ENCODE results near the gene CACNA2D4. TPM values are rescaled to one million over a fixed set of nuclear protein-coding genes. Genes with fewer than 3 reads are reported as not detected.

The CACNA2D4 gene
- total RNA-seq, 1 donor = 0.72 TPM

DNA sequence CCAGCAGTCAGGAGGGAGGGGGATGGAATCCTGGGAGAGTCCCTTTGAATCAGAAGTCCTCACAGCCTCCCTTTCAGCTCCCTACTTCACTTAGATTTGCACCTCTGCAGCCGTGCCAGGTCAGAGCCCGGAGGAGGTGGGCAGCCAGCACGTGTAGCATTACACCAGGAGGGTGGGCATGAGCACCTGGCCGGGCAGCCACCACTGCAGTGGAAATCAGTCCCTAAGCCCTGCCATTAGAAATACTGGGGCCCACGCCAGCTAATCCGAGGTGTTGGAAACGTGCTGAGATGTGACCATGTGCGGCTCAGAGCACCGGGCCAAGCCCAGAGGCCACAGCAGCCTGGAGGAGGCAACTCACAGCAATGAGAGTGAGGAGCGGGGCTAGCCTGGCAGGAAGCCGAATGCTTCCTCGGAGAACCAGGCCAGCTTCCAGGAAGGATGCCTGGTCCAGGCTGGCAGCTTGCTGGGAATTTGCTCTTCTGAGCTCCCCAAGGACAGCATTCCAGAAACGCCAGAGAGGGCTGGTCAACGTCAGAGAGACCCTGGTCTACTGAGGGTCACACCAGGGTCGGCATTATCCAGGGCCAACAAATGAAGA is 9.4 kb upstream of the CACNA2D4 start:
- no peaks in the 10 kb centered on the region for H3K79me2 ChIP-seq (ENCODE audit: insufficient read depth, low read length)
- H3K4me3 ChIP-seq (ENCODE audit: insufficient read depth, low read length) = no peak overlapping the region
- no peak overlapping the region for H2AFZ ChIP-seq (ENCODE audit: low read length)
- H4K20me1 ChIP-seq (ENCODE audit: insufficient read depth, low read length) = no peaks in the 10 kb centered on the region
- peaks cover 9% of the 10 kb centered on the region for H3K4me1 ChIP-seq (ENCODE audit: insufficient read depth, low read length)
- no peaks in the 10 kb centered on the region for H3K36me3 ChIP-seq (ENCODE audit: insufficient read depth, low read length)
- no peak for TF ChIP-seq CTCF (IDR thresholded peaks at IDR 0.05; ENCODE audit: extremely low read depth, low read depth, low read length)
- peaks cover 61% of the 10 kb centered on the region for H3K27me3 ChIP-seq (ENCODE audit: insufficient read depth, low read length)
- peak; percentile 86 for DNase-seq (ENCODE audit: insufficient read length, low spot score, missing footprints)
- H3K9me3 ChIP-seq (ENCODE audit: low read depth, low read length) = no peaks in the 10 kb centered on the region
- no peak overlapping the region for H3K27ac ChIP-seq (ENCODE audit: low read depth, low read length)
- H3K4me2 ChIP-seq (ENCODE audit: insufficient read depth, low read length) = no peak overlapping the region

DNA sequence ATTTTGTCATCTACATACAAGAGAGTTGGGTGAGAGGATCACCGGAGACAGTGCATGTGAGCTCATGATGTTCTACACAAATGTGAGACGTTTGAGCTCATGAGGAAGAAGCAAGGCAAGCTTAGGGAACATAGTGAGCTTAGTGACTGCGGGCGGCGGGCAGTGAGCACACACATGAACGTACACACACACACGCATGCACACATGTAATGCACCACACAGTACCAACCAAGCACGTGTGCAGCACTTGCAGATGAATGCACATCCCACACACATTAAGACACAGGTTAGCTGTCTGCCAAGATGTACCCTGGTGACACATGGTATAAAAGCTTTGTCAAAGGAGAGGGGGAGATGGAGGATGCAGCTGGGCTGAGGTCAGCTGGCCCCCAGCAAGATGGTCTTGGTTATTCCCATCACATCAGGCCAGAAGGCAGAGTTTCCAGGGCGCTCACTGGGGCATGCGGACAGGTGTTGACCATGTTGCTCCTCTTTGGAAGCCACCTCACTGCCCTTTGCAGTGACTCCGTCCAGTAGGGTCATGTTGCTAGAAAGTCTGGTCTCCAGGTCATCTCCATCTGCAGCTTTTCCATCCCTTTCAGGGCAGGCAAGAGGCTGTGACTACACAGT is 8.7 kb upstream of the CACNA2D4 start:
- no peaks in the 10 kb centered on the region for H4K20me1 ChIP-seq (ENCODE audit: insufficient read depth, low read length)
- no peak overlapping the region for H3K4me2 ChIP-seq (ENCODE audit: insufficient read depth, low read length)
- H3K4me1 ChIP-seq (ENCODE audit: insufficient read depth, low read length) = peaks cover 5% of the 10 kb centered on the region
- peak; percentile 36 for DNase-seq (ENCODE audit: insufficient read length, low spot score, missing footprints)
- no peaks in the 10 kb centered on the region for H3K9me3 ChIP-seq (ENCODE audit: low read depth, low read length)
- H3K36me3 ChIP-seq (ENCODE audit: insufficient read depth, low read length) = no peaks in the 10 kb centered on the region
- no peak overlapping the region for H3K27ac ChIP-seq (ENCODE audit: low read depth, low read length)
- no peak overlapping the region for H3K4me3 ChIP-seq (ENCODE audit: insufficient read depth, low read length)
- H2AFZ ChIP-seq (ENCODE audit: low read length) = no peak overlapping the region
- no peak for TF ChIP-seq CTCF (IDR thresholded peaks at IDR 0.05; ENCODE audit: extremely low read depth, low read depth, low read length)
- no peaks in the 10 kb centered on the region for H3K79me2 ChIP-seq (ENCODE audit: insufficient read depth, low read length)
- peaks cover 68% of the 10 kb centered on the region for H3K27me3 ChIP-seq (ENCODE audit: insufficient read depth, low read length)

DNA sequence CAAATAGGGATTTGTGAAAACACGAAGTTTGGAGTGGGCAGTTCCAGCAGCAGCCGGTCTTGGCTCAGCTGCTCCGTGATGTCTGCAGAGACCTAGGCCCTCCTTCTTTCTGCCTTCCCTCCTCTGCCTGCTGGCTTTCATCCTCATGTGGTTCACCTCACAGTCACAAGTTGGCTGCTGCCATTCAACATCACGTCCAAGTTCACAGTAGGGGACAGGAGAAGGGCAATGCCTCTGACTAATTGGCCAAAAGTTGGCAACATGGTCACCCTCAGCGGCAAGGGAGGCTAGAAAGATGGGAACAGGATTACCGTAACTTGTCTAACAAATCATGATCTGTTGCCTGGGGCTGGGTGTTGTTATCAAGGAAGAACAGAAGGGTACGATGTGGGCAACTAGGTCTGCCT is 7.8 kb upstream of the CACNA2D4 start:
- H4K20me1 ChIP-seq (ENCODE audit: insufficient read depth, low read length) = no peaks in the 10 kb centered on the region
- peaks cover 5% of the 10 kb centered on the region for H3K4me1 ChIP-seq (ENCODE audit: insufficient read depth, low read length)
- H3K9me3 ChIP-seq (ENCODE audit: low read depth, low read length) = no peaks in the 10 kb centered on the region
- H3K4me2 ChIP-seq (ENCODE audit: insufficient read depth, low read length) = no peak overlapping the region
- H3K27ac ChIP-seq (ENCODE audit: low read depth, low read length) = no peak overlapping the region
- H3K36me3 ChIP-seq (ENCODE audit: insufficient read depth, low read length) = no peaks in the 10 kb centered on the region
- DNase-seq (ENCODE audit: insufficient read length, low spot score, missing footprints) = peak; percentile 47
- no peak overlapping the region for H2AFZ ChIP-seq (ENCODE audit: low read length)
- peaks cover 68% of the 10 kb centered on the region for H3K27me3 ChIP-seq (ENCODE audit: insufficient read depth, low read length)
- H3K79me2 ChIP-seq (ENCODE audit: insufficient read depth, low read length) = no peaks in the 10 kb centered on the region
- no peak overlapping the region for H3K4me3 ChIP-seq (ENCODE audit: insufficient read depth, low read length)
- TF ChIP-seq CTCF (IDR thresholded peaks at IDR 0.05; ENCODE audit: extremely low read depth, low read depth, low read length) = no peak

DNA sequence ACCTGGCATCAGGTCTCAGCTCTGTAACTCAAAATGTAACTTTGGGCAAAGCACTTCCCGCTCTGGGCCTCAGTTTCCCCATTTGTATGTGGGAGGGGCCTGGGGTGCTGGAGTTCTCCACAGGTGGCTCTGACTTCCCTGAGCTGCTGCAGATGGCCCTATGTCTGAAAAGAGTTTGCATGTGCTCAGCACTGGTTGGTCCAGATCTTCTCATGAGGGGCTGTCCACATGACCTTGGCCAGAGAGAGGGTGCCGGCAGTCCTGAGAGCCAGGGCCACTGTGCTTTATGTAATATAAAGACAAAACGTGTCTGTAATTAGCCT is 7.2 kb upstream of the CACNA2D4 start:
- no peaks in the 10 kb centered on the region for H4K20me1 ChIP-seq (ENCODE audit: insufficient read depth, low read length)
- H3K27ac ChIP-seq (ENCODE audit: low read depth, low read length) = no peak overlapping the region
- no peak overlapping the region for H2AFZ ChIP-seq (ENCODE audit: low read length)
- H3K4me3 ChIP-seq (ENCODE audit: insufficient read depth, low read length) = no peak overlapping the region
- peaks cover 5% of the 10 kb centered on the region for H3K4me1 ChIP-seq (ENCODE audit: insufficient read depth, low read length)
- H3K36me3 ChIP-seq (ENCODE audit: insufficient read depth, low read length) = no peaks in the 10 kb centered on the region
- peaks cover 71% of the 10 kb centered on the region for H3K27me3 ChIP-seq (ENCODE audit: insufficient read depth, low read length)
- no peaks in the 10 kb centered on the region for H3K79me2 ChIP-seq (ENCODE audit: insufficient read depth, low read length)
- no peak for DNase-seq (ENCODE audit: insufficient read length, low spot score, missing footprints)
- no peaks in the 10 kb centered on the region for H3K9me3 ChIP-seq (ENCODE audit: low read depth, low read length)
- no peak for TF ChIP-seq CTCF (IDR thresholded peaks at IDR 0.05; ENCODE audit: extremely low read depth, low read depth, low read length)
- H3K4me2 ChIP-seq (ENCODE audit: insufficient read depth, low read length) = no peak overlapping the region
